Activated T-helper 1 cell treated with Interleukin-2 at 50 U/mL for 16 hours (primary cell): ENCODE results near the gene ATP5F1C.
"Not testable (repeated sequence)": the region's sequence is repeated elsewhere in the genome, so short reads cannot be mapped to it uniquely, and the experiment has no call there.

ENCODE experiments used
- DNase-seq: peaks from one replicate; pipeline ENCODE4 v3.0.0-alpha.2; 2020; ENCODE audit warnings: low read depth

ATP5F1C gene

DNA sequence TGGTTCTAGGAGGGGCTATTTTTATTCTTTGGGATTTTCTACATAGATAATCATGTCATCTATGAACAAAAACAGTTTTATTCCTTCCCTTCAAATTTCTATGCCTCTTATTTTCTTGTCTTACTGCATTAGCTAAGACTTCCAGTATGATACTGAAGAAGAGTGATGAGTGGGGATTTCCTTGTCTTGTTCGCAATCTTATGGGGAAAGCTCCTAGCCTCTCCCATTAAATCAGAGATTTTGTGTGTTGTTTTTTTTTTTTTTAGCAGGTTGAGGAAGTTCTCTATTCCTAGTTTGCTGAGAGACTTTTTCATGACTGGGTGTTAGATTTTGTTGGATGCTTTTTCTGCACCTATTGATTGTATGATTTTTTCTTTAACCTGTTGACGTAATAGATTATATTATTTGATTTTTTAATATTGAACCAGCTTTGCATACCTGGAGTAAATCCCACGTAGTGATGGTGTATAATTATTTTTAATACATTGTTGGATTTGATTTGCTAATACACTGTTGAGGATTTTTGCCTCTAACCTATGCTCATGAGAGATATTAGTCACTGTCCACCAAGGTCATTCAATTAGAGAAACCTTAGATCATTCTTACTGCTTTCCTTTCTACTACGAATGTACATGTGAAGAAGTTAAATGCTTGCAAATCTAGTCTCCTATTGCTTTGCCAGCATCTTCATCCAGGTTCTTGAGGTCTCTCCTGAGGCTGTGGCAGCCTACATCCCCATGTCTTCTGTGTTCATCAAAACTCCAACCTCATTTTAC, 6.5 kb downstream of the ATP5F1C start:
- no peak for DNase-seq

DNA sequence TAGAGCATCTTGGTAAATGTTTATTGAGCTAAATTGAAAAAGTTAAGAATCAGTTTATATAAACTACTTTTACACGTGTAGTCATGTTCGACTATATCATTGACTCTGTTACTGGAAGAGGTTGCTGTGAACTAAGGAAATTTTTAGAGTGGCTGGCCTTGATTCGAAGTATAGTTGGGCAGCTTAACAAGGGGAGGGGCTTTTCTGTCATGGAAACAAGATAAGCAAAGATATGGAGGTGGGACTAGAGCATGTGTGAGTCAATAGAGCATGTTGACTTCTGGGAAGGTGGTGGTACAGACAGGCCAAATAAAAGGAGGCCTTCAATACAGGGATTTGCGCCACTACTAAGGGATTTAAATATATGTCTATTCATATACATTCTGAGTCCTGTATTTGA, 7.6 kb downstream of the ATP5F1C start:
- DNase-seq, result no peak

DNA sequence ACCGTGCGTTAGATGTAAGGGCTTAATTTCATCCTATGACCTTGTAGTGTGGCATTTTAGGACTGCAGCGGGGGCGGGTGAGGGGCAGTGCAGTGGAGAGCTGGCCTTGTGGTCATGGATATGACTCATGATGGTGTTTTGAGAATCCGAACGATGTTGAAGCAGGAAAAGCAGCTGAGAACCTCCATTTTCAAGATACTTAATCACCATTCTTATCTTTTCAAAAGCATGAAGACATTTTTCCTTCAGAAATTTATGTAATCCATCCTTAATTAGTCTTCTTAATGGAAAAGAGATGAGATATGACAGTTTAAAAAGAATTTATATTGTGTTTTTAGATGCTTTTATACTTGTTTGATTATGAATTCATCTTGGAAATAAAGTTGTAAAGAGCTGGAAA, 9.6 kb downstream of the ATP5F1C start:
- DNase-seq, result no peak

DNA sequence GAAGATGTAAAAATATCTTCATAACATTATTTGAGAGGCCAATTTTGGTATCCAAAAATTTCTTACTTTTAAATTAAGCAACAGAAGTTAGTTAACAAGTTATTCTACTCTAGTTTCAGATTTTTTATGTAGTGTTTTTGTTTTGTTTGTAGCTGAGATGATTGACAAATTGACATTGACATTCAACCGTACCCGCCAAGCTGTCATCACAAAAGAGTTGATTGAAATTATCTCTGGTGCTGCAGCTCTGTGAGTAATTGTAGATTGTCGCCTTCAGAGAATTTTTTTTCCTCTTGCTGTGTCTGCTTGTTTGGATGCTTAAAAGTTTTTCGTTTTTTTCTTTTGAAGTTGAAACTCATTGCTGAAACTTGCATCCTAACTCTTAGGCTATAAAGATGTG, 14.6 kb downstream of the ATP5F1C start:
- DNase-seq, result no peak

DNA sequence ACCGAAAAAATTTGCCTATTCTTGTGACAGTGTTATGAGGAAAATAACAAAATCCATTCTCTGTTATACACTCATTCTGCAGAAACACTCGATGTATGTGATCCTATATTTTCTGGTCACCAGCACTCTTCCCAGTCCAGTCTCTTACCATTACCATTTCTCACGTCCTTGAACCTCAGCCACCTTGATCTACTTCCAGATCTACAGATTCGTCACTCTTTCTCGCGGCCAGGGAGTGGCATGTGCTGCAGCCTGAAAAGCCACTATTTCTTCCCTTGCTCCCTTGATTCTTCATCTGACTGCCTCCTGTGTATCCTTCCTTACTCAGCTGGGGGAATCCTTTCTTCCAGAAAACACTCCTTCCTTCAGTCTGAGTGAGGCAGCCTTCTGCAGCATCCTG, 16.2 kb downstream of the ATP5F1C start:
- no peak for DNase-seq

DNA sequence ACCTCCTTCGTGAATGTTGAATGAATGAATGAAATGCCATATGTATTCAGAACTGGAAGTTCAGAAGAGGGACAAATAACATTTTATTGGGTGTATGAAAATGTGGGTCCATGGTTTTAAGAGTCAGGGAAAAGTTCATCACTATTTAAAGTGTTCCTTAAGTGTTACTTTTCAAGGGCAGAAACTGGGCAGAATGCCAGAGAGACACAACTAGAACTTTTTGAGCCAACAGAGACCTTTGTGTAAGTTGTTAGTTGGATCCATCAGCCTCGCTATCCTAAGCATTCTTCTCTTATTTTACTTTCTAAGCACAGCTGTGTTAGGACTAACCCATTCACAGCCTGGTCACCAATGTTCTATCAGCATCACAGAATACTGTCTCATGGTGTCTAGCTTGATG, 16.8 kb downstream of the ATP5F1C start:
- no peak for DNase-seq

DNA sequence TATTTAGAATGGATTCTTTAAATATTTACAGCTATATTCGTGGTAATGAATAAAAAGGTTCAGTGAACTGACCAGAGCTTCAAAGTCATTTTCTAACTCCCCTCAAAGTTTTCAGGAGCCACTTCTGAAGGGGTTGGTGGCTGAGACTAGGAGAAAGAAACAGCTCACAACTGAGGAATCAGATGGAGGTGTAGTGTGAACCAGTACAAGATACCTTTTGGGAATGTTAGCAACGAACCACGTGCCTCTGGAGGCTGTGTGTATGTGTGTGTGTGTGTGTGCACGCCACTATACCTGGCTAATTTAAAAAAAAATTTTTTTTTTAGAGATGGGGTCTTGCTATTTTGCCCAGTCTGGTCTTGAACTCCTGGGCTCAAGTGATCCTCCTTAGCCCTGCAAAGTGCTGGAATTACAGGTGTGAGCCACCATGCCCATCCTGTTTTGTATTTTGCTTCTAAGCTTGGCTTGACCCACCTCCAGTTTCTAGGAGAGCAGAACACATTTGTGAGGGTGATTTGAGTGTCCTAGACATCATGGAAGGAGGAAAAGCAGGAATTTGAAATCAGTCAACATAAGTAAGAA, 20.8 kb downstream of the ATP5F1C start:
- no peak for DNase-seq

DNA sequence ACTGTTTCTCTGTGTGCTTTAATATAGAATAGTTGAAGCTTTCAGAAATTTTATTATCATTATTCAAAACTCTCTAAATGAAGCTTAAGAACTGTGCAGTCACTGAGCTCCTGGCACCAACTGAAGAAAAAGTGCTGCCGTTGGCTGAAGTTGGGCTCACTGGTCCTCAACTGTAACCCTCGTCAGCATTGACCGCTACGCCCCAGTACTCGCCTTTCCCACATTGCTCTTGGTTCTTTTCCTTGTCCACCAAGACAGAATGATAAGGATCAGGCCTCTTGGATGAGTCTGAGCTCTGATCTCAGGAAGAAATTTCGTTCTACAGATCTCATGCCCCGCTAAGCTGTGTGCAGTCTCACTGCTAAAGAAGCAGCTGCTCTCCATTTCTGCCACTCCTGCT, 22.5 kb downstream of the ATP5F1C start:
- DNase-seq, result no peak

DNA sequence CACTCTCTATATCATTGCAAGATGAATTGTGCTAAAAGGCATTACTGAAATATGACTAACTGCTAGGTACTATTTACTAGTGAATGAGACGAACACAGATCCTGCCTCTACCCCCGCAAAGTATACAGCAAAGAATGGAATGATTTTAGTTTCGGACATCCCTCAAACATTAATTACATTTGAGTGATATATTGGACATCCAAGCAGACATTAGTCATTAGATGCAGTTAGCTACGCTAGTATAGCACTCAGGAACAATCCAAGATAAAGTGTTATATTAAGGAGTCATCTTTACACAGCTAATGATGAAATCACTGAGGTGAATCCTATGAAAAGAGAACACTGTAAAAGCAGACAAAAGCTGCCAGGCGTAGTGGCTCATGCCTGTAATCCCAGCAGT, 23.0 kb downstream of the ATP5F1C start:
- no peak for DNase-seq

DNA sequence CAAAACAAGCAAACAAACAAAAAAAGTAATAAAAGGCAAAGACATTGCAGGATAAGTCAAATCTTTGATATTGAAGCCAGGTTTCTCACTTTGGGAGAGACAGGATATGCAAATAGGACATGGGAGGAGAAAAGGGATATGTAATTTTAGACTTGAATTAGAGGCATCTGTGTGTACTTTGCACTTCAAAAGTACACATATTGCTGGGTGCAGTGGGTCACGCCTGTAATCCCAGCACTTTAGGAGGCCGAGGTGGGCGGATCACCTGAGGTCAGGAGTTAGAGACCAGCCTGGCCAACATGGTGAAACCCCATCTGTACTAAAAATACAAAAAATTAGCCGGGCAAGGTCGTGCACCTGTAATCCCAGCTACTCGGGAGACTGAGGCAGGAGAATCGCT, 23.8 kb downstream of the ATP5F1C start:
- not testable (repeated sequence) for DNase-seq

DNA sequence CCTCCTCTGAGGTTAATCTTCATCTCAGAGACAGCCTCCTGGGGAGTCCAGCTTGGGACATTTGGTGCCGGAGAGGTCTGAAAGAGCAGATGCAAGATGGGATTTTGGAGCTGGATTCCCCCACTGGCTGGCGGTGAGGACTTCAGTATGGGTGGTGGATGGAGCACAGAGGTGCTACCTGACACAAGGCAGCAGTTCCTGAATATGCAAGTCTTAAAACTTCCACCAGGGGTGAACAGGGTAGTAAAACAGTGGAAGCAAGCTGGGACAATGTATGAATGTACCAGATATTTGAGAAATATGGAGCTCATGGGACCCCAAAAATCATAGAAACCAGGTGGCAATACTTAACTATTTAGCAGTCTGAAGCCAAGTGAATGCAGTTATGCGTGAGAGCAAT, 25.5 kb downstream of the ATP5F1C start:
- DNase-seq, result no peak

DNA sequence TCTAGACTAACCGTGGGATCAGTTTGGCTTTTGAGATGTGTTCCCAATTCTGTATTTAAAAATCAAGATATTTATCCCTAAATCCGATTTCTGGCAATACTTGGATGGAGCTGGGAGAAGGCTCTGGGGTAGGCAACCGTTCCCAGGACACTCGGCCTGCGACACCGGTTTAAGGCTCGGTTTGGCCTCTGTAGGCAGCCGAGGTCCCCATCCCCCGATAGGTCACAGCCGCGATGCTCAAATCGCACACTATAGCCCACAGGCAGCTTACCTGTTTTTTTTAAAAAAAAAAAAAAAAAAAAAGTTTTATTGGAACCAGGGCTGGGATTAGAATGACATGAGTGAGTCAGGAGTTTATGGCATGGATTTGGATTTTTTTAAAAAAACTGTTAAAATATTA, 29.6 kb downstream of the ATP5F1C start:
- no peak for DNase-seq

DNA sequence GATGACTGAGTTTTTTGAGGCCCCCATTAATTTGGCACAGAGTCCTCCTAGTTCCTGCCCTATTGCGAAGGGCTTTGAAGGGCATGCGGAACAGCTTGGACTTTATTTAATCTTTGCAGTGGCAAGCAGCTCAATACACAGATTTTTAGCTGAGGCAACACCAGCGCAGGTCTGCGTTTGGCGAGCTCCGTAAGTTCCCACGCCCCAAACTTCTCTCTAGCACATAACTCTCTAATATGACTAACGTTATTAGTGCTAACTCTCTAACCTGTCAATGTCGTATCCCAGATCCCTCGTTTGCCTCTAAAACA, 30.0 kb downstream of the ATP5F1C start:
- no peak for DNase-seq

DNA sequence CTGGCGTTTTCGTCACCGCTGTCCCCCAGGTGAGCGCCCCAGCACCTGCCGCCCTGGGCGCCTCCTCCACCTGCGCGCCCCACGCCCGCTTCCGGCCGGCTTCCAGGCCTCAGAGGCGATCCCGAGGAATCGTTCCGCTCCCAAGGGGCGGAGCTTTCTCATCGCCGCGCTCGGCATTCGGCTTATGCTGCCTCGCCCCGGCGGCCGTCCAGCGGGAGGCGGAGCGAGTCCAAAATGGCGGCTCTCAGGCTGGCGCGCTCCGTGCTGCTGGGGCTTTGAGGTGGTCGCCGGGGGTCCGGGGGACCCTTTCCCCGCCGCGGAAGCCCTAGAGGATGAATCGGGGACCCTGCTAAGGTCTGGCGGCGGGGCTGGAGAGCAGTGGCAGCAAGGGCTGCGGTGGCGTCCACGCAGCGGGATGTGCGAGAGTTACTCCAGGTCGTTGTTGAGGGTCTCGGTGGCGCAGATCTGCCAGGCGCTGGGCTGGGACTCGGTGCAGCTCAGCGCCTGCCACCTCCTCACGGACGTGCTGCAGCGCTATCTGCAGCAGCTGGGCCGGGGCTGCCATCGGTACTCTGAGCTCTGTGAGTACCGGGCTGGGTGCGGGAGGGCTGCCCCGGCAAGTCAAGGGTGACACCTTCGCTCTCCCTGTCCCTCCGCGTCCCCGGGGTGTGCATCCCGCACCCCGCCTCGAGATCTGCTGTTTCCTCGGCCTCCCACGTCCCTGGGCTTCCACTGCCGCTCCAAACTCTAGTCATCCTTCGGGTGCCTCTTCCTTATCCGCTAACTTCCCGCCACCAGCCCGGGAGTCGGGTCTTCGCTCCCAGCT, 30.5 kb downstream of the ATP5F1C start, which contains the start of gene TAF3:
TSS of gene TAF3 (plus strand) at position 211 of the 826 bp plus-strand sequence. CDS start at position 416, 205 bp downstream.
- DNase-seq, result peak; percentile 89

DNA sequence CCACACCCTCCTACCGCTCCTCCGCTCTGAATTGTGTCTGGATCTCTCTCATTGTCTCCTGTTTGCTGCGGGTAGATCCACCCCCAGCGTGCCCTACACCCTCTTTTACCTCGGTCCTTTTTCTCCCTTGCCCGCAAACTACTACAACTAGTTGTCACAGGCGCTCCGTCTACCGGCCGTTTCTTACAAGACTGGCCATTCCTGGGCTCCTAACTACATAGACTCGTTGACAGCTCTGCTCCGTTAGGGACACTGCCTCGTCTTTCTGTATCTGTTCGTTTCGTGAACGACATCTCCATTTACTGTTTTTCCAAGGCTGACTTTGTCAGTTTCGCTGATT, 31.1 kb downstream of the ATP5F1C start:
- DNase-seq, result no peak

DNA sequence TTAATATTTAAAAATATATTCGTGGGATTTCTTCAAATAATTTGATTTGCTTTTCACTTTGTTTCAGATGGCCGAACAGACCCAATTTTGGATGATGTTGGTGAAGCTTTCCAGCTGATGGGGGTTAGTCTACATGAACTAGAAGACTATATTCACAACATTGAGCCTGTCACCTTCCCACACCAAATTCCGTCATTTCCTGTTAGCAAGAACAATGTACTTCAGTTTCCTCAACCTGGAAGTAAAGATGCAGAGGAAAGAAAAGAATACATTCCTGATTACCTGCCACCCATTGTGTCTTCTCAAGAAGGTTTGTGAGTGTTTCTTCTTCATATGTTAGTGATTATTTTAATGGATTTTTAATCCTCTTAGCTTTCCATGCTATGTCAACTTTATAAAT, 36.3 kb downstream of the ATP5F1C start:
- DNase-seq, result no peak

DNA sequence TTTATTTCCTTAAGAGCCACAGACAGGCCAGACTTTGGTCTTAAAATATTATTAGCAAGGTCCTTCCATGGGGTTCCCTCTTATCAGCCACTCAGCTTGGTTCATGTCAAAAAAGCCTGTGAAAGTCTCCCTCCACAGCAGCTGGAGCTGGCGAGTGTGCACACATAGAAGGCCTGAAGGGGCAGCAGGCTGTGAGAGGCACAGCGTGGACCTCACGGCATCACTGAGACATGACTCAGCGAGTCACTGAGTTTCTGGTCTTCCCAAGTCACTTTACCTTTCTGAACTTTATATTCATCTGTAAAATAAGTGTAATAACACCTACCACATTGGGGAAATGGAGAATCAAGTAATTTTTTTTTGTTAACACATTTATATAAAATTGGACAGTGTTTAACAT, 39.0 kb downstream of the ATP5F1C start:
- DNase-seq, result no peak

DNA sequence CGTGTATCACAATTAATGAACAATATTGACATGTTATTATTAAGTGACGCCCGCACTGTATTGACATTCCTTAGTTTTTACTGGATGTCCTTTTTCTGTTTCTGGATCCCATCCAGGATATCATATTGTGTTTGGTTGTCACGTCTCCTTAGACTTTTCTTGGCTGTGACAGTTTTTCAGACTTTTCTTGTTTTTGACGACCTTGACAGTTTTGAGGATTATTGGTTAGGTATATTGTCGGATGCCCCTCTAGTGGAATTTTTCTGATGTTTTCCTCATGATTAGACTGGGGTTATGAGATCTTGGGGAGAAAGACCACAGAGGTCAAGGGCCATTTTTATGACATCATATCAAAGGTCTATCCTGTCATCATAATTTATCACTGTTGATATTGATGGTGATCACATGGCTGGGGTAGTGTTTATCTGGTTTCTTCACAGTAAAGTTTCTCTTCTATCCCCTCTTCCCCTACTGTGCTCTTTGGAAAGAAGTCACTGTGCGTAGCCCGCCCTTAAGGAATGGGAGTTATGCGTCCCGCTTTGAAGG, 41.4 kb downstream of the ATP5F1C start:
- no peak for DNase-seq

DNA sequence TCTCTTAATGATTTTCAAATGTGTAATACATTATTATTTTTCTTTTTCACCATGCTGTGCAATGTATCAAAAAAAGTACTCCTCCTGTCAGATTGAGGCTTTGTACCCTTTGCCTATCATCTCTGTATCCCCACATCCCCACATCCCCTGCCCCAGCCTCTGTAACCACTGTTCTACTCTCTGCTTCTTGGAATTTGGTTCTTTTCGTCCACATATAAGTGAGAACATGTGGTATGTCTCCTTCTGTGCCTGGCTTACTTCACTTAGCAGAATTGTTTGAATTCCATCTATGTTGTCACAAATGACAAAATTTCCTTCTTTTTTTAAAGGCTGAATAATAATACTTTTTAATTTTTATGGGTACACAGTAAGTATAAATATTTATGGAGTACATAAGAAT, 44.1 kb downstream of the ATP5F1C start:
- DNase-seq, result no peak

DNA sequence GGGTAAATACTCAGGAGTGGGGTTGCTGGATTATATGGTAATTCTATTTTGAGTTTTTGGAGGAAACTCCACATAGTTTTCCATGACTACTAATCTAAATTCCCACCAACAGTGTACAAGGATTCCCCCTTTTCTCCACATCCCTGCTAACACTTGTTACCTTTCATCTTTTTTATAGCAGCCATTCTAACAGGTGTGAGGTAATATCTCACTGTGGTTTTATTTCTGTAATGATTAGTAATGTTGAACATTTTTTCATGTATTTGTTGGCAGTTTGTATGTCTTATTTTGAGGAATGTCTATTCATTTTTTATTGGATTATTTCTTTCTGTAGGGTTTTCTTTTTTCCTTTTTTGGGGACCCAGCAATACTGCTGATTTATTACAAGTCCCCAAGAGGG, 45.2 kb downstream of the ATP5F1C start:
- no peak for DNase-seq

DNA sequence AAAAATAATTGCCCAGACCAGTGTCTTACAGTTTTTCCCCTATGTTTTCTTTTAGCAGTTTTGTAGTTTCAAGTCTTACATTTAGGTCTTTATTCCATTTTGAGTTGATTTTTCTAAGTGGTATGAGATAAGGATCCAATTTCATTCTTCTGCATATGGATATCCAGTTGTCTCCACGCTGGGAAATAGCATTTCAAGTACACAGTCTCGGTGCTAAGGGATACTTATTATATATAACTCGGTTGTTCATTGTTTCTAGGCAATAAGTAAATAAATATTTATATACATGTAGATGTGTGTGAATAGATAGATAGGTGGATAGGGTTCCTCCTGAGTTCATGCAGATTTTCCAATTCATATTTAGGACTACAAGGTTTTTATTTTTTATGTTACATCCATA, 46.3 kb downstream of the ATP5F1C start:
- DNase-seq, result no peak

DNA sequence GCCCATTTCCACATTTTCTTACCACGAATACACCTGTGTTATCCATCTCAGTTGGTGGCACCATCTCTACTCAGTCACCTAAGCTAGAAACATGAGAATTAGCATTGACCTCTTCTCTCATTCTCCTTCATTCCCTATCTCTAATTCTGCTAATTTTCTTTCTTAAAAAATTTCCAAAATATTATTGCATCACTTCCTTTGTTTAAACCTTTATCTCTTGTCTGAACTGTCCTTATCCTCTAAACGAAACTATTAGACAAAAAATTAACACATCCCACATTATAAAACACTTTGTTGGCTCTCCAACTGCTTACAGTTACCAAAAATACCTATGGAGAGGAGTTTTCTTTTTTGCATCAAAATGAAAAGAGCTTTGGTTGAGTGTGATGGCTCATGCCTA, 48.6 kb downstream of the ATP5F1C start:
- no peak for DNase-seq

DNA sequence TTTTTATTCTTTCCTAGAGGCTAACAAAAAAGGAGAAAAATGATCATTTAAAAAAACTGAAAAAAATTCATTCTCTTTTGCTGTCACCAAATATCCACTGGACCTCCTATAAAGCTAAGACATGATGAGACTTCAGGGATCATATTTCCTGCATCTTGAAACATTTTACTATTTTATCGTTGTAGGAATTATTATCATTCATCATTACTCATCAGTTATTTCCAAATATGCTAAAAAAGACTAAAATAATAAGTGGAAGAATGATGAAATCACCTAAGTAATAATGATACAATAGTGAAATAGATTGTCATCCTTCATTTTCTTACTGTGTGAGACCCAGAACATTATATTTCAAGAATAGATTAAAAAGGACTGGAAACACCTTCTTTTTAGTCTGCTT, 58.6 kb downstream of the ATP5F1C start:
- no peak for DNase-seq
